ENCODE results near the gene SWSAP1.
A peak's percentile ranks its signal among the peaks of the same experiment; 100 is the strongest.

The SWSAP1 gene

DNA sequence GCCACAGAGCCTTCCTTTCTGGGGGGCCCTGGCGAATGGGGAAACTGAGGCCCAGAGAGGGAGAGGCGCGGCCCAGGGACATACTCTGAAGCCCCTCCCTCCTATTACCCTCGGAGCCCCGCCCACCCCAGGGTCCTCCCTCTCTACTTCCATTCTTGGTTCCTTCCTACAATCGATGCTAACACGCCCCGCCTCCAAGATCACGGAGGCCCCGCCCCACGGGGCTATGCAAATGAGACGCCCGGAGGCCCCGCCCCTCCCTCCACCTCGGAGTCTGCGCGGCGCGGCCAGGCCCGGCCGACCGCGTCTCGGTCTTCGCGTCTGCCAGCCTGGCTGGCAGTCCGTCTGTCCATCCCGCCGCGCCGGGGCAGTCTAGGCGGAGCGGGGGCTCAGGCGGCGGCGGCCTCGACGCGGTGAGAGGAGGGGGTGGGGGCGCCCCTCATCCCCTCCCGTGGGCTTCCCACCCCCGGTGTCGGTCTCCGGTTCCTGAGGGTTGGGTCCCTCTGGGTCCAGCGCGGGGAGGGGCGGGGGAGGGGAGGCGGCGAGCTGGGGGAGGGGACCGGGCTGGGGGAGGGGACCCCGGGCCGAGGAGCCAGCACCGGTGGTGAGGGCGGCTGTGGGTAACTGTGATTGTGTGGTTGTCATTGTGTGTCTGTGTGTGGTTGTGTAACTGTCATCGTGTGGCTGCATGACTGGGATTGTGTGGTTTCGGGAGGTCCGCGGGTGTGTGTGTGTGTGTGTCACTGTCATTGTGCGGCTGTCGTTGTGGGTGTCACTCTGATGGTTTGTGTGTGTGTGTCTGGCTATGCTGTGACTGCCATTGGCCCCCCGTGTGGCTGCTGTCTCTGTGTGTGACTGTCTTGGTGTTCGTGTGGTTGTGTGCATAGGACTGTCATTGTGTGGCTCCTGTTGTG, 19.0 kb upstream of the SWSAP1 start, which contains the start of gene PLPPR2:
Gene PLPPR2, plus strand, starts transcription at position 273 of the 914 bp plus-strand sequence. CDS start 2,242 bp downstream, outside the sequence.
- peak; percentile 87 for DNase-seq (ENCODE audit: low spot score)

DNA sequence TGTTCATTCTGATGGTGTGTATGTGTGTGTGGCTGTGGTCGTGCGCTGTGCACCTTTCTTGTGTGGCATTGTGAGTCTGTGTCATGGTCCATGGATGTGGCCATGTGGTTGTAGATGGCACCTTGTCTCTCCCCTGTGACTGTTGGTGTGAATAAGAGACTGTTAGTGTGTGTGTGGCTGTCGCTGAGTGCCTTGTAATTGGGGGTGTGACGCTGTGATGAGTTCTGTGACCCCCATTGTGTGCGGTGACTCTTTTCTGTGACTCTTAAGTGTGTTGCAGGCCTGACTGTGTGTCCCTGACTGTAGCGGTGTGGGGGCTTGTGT, 18.4 kb upstream of the SWSAP1 start:
- DNase-seq (ENCODE audit: low spot score): no peak

DNA sequence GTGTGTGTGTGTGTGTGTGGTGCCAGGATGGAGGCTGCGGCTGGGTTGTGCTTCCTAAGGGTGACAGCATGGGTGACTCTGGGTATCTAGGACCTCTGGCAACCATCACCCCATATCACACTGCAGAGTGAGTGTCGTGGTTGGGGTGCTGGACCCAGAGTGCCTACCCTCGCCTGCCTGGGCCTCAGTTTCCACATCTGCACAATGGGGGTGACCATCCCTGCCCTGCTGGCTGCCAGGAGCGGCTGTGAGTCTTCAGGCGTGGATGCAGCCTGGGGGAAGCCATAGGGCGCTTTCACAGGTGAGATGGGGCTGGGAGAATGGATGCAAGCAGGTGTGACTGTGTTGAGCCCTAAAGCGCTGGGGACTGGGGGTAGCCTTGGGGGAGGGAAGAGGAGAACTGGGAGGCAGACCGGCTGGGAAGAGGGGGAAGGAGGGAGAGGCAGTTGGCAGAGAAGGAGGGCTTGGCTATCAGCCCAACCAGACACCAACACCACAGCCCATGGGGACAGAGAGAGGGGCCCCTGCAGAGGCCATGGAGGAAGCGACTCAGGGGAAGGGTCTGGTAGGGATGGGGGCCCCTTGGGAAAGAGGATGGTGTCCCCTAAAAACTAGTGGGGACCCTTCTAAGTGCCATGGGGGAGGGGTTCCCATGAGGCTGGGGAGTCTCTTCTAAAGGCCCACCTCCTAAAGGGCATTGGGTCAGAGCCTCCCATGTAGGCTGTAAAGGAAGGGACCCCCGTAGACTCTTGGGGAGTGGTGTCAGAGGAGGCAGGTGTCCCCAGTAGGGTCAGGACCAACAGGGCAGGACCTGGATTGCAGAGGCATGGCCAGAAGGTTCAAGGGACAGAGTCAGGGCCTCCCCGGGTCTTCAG, 17.6 kb upstream of the SWSAP1 start:
- no peak for DNase-seq (ENCODE audit: low spot score)

DNA sequence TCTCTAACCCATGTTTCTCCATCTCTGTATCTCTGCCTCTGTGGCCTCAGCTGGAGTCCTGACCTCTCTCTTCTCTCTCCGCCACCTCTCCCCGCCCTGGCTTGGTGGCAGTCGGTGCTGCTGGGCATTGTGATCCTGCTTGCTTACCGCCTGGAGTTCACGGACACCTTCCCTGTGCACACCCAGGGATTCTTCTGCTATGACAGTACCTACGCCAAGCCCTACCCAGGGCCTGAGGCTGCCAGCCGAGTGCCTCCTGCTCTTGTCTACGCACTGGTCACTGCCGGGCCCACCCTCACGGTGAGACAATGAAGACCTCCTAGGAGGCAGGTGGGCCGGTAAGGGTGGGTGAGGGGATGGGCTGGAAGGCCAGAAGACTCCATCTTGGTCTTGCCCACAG, 15.0 kb upstream of the SWSAP1 start:
- DNase-seq (ENCODE audit: low spot score): no peak

DNA sequence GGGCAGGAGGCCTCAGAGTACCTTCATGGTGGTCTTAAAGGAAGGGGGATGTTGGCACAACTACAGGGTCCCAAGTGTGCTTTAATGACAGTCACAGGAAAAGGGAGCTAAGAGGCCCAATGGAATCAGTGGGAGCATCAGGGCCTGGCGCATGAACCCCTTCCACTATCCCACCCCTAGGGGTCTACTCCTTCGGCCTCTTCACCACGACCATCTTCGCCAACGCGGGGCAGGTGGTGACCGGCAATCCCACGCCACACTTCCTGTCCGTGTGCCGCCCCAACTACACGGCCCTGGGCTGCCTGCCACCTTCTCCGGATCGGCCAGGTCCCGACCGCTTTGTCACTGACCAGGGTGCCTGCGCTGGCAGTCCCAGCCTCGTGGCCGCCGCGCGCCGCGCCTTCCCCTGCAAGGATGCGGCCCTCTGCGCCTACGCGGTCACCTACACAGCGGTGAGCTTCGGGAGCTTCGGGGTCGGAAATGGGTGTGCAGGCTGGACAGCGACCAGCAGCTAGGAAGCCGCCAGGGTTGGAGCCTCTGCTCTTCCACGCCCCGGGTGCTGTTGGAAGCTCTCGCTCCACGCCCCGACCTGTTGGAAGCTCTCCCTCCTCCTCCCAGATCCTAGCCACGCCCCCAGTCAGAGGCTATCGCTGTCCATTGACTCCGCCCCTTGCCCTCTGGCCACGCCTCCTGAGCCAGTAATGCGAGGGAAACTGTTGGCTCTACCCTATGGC, 13.3 kb upstream of the SWSAP1 start:
- DNase-seq (ENCODE audit: low spot score): no peak

DNA sequence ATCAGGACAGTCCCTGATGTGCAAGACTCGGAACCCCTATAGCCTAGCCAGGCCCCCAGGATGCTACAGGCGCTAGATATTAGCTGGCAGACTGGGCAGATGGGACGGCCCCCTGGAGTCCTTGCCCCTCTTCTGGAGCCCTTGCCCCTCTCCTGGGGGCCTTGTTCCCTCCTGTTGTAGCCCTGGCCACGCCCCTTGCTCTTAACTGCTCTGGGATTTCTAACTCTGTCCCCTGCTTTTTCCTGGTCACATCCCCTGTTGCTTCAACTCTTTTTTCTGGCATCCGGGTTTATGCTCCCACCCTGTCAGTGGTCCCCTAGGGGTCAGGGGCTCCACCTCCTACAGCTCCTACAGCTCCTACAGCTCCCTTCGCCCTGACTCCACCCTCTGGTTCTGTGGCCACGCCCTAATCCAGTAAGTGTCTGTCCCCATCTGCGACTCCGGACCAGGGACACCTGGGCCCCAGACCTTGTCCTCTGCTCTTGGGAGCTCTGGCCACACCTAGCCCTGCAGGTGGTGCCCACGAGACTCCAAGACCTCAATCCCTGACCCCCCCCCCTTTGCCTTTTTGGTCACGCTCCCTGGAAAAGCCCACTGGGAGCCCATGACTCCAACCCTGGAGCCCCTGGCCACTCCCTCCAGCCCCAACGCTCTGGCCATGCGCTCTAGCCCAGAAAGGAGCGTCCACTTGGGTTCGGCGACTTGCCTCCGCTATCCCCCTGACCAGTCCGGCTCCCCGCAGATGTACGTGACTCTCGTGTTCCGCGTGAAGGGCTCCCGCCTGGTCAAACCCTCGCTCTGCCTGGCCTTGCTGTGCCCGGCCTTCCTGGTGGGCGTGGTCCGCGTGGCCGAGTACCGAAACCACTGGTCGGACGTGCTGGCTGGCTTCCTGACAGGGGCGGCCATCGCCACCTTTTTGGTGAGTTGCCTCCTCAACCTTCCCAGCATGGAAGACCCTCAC, 12.4 kb upstream of the SWSAP1 start:
- DNase-seq (ENCODE audit: low spot score): no peak

DNA sequence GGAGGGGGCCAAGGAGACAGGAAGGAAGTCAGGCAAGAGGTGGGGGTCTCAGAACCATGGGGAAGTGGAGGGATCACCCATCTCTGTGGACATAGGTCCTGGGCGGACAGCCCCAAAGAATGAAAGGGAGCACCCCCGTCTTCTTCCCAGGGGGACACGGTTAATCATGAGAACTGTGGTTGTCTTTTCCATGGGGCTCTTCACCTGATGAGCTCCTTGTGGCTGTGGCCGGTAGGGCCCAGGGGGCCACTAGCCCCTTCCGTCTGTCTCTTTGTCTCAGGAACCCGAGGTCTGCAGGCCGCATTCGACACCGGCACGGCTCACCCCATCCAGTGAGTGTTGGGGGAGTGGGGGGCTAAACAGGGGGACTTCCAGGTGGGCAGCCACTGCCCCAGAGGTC, 10.6 kb upstream of the SWSAP1 start:
- DNase-seq (ENCODE audit: low spot score): no peak

DNA sequence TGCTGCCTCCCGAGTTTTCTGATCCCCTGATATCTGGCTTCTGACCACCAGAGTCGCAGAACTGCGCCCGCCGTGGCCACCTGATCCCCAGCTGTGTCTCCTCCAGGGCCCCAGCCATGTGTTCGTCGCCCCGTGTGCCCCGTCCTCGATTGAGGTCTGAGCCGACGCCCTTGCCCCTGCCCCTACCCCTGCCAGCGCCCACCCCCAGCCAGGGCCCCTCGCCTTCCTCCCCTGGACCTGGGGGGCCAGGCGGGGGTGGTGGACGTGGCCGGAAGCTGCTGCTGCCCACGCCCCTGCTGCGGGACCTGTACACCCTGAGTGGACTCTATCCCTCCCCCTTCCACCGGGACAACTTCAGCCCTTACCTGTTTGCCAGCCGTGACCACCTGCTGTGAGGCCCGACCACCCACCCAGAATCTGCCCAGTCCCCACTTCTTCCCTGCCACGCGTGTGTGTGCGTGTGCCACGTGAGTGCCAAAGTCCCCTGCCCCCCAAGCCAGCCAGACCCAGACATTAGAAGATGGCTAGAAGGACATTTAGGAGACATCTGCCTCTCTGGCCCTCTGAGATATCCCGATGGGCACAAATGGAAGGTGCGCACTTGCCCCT, 10.1 kb upstream of the SWSAP1 start:
- no peak for DNase-seq (ENCODE audit: low spot score)

DNA sequence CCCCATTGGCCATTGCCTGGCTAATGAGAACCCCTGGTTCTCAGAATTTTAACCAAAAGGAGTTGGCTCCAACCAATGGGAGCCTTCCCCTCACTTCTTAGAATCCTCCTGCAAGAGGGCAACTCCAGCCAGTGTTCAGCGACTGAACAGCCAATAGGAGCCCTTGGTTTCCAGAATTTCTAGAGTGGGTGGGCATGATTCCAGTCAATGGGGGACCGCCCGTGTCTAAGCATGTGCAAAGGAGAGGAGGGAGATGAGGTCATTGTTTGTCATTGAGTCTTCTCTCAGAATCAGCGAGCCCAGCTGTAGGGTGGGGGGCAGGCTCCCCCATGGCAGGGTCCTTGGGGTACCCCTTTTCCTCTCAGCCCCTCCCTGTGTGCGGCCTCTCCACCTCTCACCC, 9.5 kb upstream of the SWSAP1 start:
- no peak for DNase-seq (ENCODE audit: low spot score)

DNA sequence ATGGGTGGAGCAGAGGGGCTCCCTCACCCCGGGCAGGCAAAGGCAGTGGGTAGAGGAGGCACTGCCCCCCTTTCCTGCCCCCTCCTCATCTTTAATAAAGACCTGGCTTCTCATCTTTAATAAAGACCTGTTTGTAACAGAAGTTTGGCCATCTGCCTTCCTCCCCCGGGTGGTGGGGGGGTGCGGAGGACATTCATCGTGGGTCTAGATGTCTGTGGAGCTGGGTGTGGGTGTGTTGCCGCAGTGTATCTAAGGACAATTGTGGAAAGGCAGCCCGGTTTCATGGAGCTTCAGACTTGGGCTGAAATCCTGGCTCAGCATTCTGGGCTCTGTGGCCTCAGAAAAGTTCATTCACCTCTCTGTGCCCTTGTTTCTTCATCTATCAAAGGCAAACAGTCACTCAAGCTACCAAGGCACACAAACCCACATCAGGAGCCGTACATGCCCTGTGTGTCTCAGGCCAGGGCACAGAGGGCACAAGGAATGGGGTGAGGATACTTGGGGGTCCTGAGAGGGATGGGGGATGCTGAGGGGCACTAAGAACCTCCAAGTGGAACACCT, 8.8 kb upstream of the SWSAP1 start:
- no peak for DNase-seq (ENCODE audit: low spot score)

DNA sequence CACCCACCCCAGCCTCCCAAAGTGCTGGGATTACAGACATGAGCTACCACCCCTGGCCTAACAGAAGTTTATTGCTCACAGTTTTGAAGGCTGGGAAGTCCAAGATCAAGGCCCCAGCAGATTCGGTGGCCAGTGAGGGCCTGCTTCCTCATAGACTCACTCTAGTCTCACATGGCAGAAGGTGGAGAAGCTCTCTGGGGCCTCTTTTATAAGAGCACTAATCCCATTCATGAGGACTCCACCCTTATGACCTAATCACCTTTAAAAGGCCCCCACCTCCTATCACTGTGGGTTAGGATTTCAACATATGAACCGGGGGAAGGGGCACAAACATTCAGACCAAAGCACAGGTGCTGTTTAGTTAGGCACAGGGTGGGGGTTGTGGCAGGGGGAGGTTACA, 6.9 kb upstream of the SWSAP1 start:
- no peak for DNase-seq (ENCODE audit: low spot score)

DNA sequence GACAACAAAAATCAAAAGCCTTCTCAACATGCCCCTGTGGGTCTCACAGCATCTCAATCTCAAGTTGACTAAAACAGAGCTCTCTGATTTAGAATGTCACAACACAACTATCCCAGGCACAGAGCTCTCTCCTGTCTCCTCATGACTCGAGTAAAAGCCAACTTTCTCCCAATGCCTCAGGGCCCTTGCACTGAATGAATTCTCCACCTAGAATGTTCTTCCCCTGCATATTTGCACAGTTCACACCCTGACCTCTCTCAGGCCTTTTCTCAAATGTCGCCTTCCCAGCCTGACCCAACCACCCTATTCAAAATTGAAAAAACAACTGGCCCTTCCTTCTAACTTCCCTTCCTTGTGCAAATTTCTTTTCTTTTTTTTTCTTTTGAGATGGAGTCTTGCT, 3.7 kb upstream of the SWSAP1 start:
- DNase-seq (ENCODE audit: low spot score): no peak

DNA sequence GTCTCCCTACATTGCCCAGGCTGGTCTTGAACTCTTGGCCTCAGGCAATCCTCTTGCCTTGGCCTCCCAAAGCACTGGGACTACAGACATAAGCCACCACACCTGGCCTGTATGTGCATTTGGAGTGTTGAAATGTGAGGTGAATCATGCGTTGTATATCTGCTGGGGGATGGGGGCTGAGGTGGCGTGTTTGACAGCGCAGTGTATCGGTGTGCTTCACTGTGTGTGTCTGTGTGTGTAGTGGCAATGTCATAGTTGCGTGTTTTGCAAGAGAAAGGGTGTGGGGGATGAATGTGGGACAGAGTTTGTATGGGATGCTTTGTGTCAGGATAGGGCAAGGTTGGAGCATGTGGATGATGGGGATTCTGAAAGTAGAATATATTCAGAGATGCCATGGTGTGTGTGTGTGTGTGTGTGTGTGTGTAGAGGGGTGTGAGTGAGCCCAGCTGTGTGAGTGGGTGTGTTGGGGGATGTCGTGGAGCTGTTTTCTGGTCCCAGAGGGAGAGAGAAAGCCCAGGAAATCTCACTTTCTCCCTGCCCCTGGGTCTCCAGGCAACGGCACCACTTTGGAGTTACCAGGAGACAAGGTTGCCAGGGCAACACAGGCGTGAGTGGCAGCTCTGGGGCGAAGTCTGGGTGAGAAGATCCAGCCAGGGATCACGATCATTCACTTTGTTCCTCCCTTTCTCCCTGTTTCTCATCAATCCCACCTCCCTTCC, 1.1 kb upstream of the SWSAP1 start:
- DNase-seq (ENCODE audit: low spot score): no peak

DNA sequence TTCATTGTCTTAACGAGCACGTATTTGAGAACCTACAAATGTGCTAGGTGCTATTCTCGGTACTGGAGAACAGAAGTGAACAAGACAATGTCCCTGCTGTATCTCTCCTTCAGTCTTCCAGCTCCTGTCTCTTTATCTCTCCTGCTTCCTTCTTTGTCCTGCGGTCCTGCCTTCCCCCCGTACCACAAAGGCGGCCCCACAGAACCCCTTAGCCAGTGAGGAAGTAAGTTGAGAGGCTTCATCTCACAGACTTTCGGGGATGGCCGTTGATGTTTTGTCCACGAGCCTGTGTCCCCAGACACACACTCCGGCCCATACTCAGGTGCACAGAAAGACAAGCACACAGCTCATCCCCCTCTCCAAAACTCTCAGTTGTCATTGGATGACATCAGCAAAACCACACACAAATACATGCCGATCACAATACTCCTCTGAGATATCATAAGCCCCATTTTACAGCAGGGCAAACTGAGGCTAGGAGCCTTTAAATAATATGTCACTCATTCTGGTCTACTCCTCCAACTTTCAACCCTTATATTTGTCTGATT, 507 bp upstream of the SWSAP1 start:
- DNase-seq (ENCODE audit: low spot score): no peak

DNA sequence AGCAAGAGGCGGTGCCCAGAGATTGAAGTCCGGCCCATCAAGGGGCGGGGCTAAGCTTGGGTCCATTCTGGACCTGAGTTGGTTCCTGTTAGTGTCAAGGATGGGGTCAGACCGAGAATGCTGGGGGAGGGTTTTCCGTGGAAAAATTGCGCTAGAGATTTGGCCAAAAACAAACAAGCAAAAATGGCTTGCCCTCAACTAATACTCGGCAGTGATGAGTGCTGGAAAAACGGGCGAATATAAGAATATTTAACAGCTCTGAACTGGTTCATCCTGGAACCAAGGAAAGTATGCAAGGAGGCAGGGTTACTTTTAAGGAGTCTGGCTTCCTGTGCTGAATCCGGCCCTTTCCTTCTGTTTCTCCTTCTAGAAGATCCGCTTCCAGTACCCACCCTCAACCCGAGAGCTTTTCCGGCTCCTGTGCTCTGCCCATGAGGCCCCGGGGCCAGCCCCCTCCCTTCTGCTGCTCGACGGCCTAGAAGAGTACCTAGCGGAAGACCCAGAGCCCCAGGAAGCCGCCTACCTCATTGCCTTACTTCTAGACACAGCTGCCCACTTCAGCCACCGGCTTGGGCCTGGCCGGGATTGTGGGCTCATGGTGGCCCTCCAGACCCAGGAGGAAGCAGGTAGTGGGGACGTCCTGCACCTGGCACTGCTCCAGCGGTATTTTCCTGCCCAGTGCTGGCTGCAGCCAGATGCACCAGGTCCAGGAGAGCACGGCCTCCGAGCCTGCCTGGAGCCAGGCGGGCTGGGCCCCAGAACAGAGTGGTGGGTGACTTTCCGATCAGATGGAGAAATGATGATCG, 880 bp downstream of the SWSAP1 start:
- DNase-seq (ENCODE audit: low spot score): peak; percentile 66

DNA sequence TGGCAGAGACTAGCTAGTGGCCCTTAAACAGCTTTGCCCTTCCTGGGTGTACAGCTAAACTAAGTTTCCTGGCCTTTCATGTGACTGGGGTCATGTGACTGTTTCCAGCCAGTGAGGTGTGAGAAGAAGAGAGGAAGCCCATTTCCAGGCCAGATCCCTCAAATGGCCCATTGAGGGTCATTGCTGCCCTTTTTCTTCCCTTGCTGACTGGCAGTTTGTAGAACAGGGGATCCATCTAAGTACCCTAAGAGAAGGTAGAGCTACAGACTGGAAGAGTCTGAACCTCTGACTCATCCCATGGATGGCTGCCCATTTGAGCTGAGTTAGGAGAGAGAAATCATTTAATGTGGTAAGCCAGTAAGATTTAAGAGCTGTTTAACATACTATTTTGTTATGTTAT, 2.8 kb downstream of the SWSAP1 start:
- no peak for DNase-seq (ENCODE audit: low spot score)

DNA sequence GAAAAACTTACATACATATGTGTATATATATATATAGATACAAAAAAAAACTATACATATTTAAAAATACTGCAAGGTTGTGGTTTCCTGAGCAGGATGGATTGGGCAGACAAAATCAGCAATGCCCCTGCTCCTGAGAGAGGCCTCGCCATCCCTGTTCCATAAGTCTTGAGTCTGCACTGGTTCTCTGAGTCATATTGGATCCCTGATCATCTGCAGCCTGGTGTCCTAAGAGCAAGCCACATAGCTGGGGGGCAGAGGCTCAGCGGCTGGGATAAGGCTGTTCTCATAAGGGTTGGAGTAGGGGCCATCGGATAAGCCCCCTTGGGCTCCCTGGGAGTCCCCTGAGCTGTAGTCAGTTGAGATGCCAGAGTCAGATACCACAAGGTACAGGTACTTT, 3.3 kb downstream of the SWSAP1 start:
- DNase-seq (ENCODE audit: low spot score): no peak

DNA sequence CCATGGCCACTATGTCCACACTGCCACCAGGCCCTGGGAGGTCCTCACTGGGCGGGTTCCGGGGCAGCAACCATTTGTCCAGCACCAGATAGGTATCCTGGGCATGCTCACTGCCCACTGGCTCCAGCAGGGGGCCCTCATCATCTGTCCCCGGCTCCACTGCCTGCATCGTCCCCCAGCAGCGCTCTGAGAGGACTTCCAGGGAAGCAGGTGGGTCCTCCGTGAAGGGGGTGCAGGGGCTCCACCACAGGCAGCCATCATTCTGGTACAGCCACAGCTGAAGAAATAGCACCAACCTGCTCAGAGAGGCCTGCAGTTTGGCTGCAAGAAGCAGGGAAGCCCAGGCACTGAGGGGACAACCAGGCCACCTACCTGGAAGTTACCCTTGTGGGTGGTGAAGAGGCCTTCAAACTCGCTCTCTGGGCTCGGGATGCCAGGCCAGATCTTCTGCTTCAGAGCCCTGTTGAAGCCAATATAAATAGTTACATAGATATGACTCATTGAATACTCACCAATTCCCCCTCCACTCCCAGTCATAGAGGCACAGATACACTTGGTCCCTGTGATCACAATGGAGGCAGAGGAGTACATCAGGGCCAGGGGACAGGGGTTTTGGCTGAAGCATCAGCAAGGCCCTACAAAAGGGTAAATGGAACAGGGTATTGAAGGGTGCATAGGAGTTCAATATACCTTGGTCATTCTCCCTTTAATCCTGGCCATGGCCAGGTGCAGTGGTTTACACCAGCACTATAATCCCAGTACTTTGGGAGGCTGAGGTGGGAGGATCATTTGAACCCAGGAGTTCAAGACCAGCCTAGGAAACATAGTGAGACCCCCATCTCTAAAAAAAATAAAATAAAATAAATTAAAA, 4.1 kb downstream of the SWSAP1 start:
- no peak for DNase-seq (ENCODE audit: low spot score)

All from germinal center (tissue), 1 donor.